ENCODE results near the gene TAAR8. TPM values are rescaled to one million over a fixed set of nuclear protein-coding genes. Genes with fewer than 3 reads are reported as not detected.

TAAR8 gene
- total RNA-seq, 4 donors from 2014 or later, result not detected

GRCh38 chr6:132513831-132514545 is 38.5 kb upstream of the TAAR8 start:
- WGBS, result 39% methylated on average over 3 of the region's 3 CpGs
- H3K27me3 ChIP-seq, result no peaks in the 10 kb centered on the region
- no peak for TF ChIP-seq EP300 (IDR thresholded peaks at IDR 0.05)
- no peak for TF ChIP-seq POLR2A (IDR thresholded peaks at IDR 0.05)
- TF ChIP-seq CTCF (IDR thresholded peaks at IDR 0.05), result no peak
- no peak for TF ChIP-seq POLR2AphosphoS5 (IDR thresholded peaks at IDR 0.05)
- H3K4me1 ChIP-seq, result peaks cover 30% of the 10 kb centered on the region
- H3K9me3 ChIP-seq, result no peaks in the 10 kb centered on the region
- H3K27ac ChIP-seq, result peak overlapping the region; percentile 89
- peak overlapping the region; percentile 66 for H3K4me3 ChIP-seq
- DNase-seq (ENCODE audit: low spot score in 2 of 2), result no peak
- H3K36me3 ChIP-seq, result no peaks in the 10 kb centered on the region

- no peak for TF ChIP-seq POLR2A (IDR thresholded peaks at IDR 0.05)
- no peak for TF ChIP-seq CTCF (IDR thresholded peaks at IDR 0.05)
- no peak for TF ChIP-seq POLR2AphosphoS5 (IDR thresholded peaks at IDR 0.05)
- no peak for TF ChIP-seq EP300 (IDR thresholded peaks at IDR 0.05)
- no peak for DNase-seq (ENCODE audit: low spot score in 2 of 2)
- Histone ChIP-seq H3K27me3 (no peaks in the 10 kb centered on the region), H3K36me3 (no peaks in the 10 kb centered on the region), H3K4me3 (no peak overlapping the region), H3K4me1 (peaks cover 25% of the 10 kb centered on the region), H3K9me3 (no peaks in the 10 kb centered on the region), H3K27ac (no peak overlapping the region)
- WGBS, result 55% methylated on average over 2 of the region's 2 CpGs
These were observed 37.1 kb upstream of the TAAR8 start for GRCh38 chr6:132515386-132515785.

- 63% methylated on average over 2 of the region's 2 CpGs for WGBS
- Histone ChIP-seq H3K4me3 (no peak overlapping the region), H3K36me3 (no peaks in the 10 kb centered on the region), H3K27me3 (no peaks in the 10 kb centered on the region), H3K27ac (no peak overlapping the region), H3K4me1 (no peaks in the 10 kb centered on the region), H3K9me3 (no peaks in the 10 kb centered on the region)
- no peak for DNase-seq (ENCODE audit: low spot score in 2 of 2)
- TF ChIP-seq CTCF (IDR thresholded peaks at IDR 0.05), result no peak
These were observed 31.5 kb upstream of the TAAR8 start for GRCh38 chr6:132520953-132521352.

GRCh38 chr6:132524646-132525045 is 27.8 kb upstream of the TAAR8 start:
- Histone ChIP-seq H3K36me3 (no peaks in the 10 kb centered on the region), H3K4me3 (no peak overlapping the region), H3K27me3 (no peaks in the 10 kb centered on the region), H3K4me1 (no peaks in the 10 kb centered on the region), H3K9me3 (no peaks in the 10 kb centered on the region), H3K27ac (no peak overlapping the region)
- no peak for TF ChIP-seq EP300 (IDR thresholded peaks at IDR 0.05)
- no peak for TF ChIP-seq POLR2AphosphoS5 (IDR thresholded peaks at IDR 0.05)
- no peak for TF ChIP-seq POLR2A (IDR thresholded peaks at IDR 0.05)
- no peak for TF ChIP-seq CTCF (IDR thresholded peaks at IDR 0.05)
- DNase-seq (ENCODE audit: low spot score in 2 of 2), result no peak
- 62% methylated on average over 5 of the region's 5 CpGs for WGBS

- Histone ChIP-seq H3K9me3 (no peaks in the 10 kb centered on the region), H3K4me1 (peaks cover 3% of the 10 kb centered on the region), H3K27me3 (no peaks in the 10 kb centered on the region), H3K27ac (no peak overlapping the region), H3K36me3 (no peaks in the 10 kb centered on the region), H3K4me3 (no peak overlapping the region)
- no peak for DNase-seq (ENCODE audit: low spot score in 2 of 2)
- TF ChIP-seq CTCF (IDR thresholded peaks at IDR 0.05), result no peak
- TF ChIP-seq EP300 (IDR thresholded peaks at IDR 0.05), result no peak
- no peak for TF ChIP-seq POLR2AphosphoS5 (IDR thresholded peaks at IDR 0.05)
- TF ChIP-seq POLR2A (IDR thresholded peaks at IDR 0.05), result no peak
- 73% methylated on average over 4 of the region's 4 CpGs for WGBS
These were observed 26.6 kb upstream of the TAAR8 start for GRCh38 chr6:132525866-132526265.

All from suprapubic skin (tissue), 4 donors.